A204.1 (cell line): ENCODE data around the gene ROBO1.

ENCODE experiments used
- FAIRE-seq: peaks from 2 replicates; lab custom pipeline; 2012; peaks lifted over from hg19 to GRCh38; lab: Jason Lieb, UNC

ROBO1 gene

DNA sequence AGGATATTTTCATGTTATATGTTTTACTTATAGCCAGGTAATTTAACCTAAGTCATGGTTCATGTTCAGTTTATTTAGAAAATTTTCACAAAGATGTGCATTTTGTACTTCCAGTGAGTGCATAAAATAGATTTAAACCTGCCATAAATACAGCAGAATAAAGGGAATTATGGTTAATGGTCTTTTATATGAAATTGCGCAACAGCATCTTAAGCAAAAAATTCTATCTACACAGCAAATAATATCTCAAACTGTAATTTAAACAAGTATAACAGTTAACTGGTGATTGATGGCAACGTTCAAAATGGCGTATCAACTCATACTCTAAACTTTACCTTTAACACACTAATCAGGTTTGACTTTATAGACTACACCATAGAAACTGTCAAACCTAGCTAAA is 97.6 kb downstream of the ROBO1 start:
- no peak for FAIRE-seq

DNA sequence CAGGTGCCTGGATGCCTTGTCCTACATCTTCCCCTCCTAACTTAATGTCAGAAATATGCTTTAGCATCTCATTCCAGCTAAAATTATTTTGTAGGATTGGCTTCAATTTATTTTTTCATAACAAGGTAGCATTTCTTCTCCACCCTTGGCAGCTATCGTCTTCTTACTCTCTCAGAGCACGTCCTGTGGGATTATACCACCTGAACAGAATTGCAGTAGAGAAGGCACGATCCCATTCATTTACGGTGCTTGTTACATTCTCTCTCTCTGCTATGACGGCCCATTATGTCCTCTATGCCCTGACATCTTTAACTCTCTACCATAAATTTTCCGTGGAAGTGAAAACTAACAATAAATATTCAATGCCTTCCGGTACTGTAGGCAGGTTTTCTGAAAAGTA is 103.3 kb downstream of the ROBO1 start:
- FAIRE-seq = no peak

DNA sequence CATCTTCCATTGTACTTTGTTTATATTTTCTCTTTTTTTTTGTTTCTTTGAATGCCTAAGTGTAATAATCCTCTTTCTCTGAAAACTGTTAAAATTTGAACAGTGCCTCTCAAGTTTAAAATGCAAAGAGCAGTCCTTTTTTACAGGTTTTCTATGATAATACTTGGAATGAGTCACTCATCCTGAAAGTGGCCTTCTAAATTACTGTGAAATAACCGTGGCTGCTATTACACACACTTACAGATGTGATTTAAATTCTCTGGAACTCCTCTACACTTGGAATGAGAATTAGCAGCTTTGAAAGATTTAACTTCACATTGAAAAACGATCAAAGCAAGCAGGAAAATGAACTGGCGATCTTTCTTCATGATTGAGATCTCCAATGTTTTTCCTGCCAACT is 105.9 kb downstream of the ROBO1 start:
- FAIRE-seq = no peak

DNA sequence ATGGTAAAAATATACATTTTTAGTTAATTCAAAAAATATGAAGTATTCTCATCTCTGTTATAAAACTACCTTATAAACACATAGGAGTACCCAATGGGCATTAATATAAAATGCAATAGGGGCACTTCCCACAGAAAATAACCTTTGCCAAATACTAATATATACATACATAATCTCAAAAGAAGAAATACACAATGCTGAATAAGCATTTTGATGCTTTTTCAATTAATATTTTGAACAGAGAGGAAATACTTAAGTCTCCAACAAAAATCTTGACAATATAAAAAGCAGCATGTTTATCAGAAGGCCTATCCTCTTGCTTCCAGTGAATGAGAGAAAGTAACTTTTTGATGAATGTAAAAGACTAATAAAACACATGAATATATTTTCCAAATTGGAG is 110.7 kb downstream of the ROBO1 start:
- no peak for FAIRE-seq

DNA sequence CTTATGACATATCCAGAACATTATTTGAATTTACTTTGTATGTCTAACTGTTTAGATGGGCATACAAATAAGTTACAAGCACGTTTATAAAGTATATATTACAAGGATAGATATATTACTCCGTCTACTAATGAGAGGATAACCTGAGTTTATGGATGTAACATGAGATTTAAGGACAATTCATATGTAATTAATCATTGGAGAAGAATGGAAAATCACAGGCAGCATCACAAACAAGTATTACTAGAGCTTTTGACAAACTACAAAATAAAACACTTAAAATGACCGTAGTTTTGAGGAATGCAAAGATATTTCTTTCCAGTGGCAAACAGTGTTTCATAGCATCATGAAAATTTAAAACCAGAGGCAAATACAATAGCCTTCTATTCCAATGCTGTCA is 113.8 kb downstream of the ROBO1 start:
- FAIRE-seq = no peak

DNA sequence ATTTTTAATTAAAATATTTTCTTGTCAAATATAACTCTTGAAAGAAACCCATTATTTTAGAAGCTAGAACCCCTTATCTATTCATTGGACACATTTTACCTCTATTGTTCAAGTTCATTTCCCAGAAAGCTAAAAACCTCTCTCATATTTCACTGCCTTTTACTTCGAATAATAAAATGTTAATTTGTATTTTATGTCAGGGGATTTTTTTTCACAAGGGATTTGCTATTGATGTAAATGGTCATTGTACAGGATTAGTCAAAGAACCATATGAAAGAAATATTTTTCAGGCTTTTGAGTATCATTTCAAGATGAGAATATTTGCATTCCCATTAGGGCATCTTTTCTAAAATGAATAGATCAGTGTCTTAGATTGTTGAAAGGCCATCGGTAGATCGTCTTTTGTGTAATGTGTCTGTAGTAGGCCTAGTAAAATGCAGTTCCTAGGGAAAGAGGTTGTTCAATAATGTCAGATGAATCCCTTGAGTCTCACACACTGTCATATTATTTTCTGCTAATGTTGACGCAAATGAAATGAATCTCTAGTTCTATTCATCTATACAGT is 114.5 kb downstream of the ROBO1 start:
- FAIRE-seq = no peak

DNA sequence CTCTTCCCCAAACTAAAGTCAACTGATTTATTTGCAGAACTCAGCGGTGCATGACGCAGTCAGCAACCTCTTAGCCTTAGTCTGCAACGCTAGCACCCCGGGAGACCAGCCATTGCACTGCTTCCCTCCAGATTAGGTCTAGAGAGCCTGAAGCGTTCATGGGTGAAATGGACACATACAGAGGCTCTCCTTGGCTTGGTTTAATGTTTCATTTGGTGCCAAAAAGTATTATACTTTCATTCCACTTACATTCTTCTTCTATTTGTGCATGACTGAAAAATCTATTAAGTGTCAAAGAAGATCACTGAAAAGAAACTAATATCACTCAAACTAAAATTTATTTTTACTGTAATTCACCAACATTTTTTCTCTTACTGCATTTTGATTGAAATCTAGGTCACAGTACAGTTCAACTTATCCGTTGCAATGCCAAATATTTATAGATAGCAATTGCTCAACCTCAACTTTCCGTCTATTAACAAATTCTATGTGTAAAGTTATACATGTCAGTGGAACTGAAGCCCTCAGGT is 116.2 kb downstream of the ROBO1 start:
- FAIRE-seq = no peak

DNA sequence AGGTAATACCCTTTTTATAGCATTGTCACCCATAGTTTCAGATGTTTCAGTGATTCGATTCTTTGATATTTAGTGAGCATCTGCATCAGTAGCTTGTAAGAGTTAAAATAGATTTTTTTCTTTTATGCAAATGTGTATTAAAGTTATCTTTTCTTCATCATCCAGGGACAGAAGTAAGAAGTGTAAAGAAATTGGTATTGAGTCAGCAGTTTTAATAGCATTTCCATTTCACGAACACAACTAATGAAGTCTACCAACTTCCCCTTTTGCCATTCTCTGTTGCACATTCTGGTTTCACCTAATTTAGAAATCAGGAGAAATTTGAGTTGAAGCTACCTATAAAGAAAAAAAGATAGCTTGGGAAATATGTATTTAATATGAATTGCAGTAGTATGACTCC is 127.9 kb downstream of the ROBO1 start:
- FAIRE-seq = no peak

DNA sequence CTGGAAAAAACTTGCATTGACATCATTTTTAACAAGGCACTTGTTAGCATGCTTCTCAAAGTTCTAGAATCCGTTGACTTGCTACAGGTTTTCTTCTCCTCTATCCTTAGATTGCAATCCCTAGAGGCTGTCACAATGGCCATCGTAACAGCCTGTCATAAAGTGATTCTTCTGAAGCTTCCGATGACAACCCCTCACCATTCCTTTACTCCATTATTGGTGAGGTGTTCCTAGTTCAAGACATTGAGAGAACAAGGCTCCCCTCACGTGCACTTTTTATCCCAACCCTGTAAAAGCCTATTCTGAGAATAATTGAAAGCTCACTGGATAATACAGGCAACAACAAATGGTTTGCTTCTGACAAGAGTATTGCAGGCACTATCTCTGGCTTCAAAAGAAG is 131.4 kb downstream of the ROBO1 start:
- FAIRE-seq = no peak

DNA sequence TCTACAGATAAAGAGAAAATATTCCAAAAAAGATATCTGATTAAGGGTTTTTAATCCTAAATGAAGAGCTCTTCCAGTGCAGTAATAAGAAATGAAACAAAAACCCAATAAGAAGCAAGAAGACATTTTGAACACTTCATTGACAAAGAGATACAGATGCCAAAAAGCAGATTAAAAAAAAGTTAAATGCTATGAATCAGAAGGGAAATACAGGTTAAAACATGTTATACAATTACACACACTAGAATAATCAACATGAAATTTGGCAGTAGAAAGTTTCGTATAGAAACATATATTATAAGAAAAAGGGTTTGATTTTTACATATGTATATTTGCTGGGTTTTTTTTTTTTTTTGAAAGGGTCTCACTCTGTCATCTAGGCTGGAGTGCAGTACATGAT is 135.0 kb downstream of the ROBO1 start:
- FAIRE-seq = no peak

DNA sequence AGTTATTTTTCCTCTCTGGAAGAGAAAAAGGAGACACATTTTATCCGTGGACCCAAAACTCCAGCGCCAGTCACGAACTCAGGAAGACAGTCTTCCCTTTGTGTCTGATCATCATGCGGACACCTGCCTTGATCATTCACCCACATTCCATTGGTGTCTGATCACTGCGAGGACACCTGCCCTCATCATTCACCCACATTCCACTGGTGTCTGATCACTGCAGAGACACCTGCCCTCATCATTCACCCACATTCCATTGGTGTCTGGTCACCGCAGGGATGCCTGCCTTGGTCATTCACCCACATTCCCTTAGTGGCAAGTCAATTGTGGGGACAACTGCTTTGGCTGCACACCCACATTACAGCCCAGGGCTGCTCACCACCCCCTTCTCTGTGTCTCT is 148.9 kb downstream of the ROBO1 start:
- FAIRE-seq = no peak

DNA sequence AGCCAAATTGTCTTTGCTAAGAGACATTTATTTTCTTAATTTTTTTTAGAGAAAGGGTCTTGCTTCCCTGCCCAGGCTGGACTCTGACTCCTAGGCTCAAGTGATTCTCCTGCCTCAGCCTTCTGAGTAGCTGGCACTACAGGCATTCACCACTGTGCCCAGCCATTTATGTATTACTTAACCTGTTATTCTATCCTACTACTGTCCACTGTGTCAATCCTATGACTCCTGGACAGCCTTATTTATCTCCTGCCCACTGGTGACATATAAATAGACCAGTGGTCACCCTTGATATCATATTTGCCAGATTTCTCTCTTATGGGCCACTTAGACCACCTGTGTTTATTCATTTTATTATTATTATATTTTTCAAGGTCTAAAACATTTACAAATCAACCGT is 161.4 kb downstream of the ROBO1 start:
- FAIRE-seq = no peak

DNA sequence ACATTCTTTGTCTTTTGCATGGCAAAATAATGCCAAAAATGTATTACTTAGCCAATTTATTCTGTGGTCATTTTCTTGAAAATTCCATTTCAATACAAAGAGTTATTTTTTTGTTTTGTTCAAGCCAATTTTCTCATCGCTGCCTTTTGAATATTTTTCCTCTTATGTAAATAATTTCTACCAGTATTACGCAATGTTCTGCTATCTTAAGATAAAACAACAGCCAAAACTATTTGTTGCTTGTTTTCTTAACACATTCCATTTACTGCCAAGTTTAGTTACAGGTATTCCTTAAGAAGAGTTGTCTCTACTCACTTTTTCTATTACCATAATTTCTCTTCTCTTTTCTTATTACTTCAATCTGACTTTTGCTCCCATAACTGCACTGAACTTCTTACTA is 163.1 kb downstream of the ROBO1 start:
- no peak for FAIRE-seq

DNA sequence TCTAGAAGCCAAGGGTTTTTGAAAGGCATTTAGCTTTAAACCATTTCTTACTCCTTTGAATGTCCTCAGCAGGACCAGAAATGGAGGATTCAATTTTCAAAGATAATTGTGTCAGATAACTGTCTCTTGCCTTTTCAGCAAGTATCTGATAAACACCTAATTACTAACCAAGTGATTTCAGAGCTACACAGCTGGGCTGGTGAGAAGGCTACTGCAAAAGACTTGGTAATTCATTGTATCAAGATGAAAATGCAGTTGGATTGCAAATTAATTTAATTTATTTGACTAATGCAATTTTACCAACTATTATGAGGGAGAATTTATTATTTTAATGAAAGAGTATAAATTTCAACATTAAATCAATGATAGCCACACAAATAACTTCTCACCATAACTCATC is 165.4 kb downstream of the ROBO1 start:
- FAIRE-seq = no peak

DNA sequence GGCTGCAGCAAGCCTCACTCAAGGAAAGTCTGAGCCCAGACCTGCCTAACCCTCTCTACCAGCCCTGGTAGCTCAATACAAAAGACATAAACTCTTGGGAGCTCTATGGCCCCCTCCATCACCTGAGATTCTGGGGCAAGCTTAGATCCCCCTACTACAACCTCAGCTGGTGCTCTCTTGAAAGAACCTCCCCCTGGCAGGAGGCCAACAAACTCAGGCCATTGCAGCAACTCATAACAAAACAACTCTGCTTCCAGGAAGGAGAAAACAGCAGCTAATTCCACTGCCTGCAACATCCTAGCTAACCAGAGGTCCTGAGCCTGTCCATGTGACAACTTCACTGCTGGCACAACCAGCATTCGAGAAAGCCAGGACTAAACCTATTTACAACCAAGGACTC is 169.2 kb downstream of the ROBO1 start:
- no peak for FAIRE-seq

DNA sequence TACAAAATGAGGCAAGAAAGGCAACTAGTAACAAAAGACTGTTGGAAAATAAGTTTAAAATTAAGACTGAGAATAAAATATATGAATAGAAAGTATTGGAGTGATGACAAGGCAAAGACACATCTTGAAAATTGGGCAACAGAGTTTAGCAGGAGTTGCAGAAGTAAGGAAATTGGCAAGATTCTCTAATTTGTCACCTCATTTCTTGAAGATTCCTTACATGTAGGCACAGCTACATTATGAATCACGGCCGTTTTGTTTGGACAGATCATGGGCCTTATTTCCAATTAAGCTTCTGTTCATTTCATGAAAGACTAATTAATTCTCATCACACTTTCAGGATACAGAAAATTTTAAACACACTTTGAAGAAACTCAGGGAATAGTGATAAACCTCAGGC is 170.1 kb downstream of the ROBO1 start:
- no peak for FAIRE-seq

DNA sequence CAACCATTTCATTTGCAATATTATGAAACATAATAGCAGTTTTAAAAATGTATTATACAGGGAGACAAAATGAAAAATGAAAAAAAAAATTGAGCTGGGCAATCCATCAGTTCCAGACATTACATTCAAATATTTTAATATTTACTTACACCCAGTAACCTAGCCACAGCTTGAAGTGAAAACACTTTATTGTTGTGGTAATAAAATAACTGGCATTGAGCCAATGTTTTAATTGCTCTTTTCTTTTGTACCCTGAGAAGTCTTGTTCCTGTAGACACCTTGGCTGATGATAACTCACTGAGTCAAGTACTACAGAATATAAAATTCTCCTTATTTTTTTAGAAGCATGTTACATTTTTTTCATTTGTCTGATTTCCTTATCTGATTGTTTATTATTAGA is 180.6 kb downstream of the ROBO1 start:
- no peak for FAIRE-seq

DNA sequence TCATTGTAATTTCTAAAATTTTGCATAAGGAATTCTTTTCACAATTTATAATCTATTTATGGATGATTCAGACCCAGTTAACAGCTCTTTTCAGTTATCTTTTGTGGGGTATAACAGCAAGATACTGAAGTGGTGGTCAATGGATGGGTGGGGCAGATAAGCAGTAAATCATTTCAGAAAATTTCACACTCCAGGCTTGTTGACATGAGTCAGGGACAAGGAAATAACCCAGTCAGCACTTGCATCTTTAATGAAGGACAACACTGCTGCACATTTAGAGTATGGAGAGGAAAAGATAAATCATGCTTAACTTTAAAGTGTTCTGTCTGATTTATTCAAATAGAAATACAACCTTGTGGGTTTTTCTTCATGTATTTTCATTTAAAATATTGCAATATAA is 181.6 kb downstream of the ROBO1 start:
- no peak for FAIRE-seq

DNA sequence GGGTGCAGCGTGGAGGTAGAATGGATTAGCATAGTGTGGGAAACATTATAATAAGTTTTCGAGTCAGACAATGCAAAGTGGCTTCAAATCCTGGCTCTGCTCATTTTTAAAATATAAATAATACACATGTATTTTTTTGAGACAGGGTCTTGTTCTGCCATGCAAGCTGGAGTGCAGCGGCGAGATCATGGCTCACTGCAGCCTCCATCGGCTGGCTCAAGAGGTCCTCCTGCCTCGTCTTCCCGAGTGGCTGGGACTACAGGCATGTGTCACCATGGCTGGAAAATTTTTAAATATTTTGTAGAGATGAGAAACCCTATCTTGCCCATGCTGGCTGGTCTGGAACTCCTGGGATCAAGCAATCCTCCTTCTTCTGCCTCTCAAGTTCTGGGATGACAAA is 194.9 kb downstream of the ROBO1 start:
- FAIRE-seq = no peak

DNA sequence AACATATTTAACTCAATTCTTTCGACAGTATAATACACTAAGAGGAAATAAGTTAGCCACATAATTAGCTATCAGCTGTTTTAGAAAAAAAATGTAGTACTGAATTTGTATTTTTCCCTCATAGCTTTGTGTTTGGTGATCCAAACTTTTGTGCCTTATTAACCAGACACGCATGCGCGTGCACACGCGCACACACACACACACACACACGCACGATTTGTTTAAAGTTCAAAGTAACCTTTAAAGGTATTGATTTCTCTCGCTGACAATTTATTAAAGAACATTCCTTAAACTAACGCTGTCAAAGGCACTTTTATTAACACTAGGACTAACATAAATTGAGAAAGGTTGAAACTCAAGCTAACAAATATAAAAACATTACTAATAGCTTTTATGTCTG is 198.9 kb downstream of the ROBO1 start:
- no peak for FAIRE-seq

DNA sequence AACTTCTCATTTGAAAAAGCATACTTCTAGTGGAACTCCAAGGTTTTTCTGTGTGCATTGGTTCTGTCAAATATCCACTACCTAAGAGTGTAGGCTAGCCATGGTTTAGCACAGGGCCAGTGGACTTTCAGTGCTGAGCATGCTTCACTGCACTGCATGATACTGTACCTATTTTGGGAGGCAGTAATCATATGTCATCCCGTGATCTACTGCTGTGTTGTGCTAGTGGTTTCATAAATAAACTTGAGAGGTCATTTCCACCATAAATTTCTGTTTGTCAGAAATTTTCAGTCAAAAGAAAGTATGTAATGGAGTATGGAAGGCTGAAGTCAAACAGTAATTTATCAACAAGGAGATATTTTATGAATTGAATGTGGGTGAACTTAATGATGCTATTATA is 203.6 kb downstream of the ROBO1 start:
- no peak for FAIRE-seq

DNA sequence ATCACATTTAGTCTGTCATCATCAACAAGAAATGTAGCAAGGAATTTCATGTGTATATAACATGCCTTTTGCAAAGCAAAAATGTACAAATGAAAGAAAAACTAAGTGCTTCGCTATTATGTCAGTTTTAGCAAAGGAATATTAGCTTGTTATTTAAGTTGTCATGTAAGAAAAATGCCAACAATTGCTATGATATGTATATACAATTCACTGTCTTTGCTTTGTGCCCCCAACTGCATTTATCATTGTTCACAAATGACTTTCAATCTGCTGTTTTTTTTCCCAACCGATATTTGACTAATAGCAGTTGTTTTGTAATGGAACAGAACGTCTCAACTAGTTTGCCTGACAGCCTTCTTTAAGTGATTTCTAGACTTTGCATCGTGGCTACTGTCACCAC is 207.1 kb downstream of the ROBO1 start:
- no peak for FAIRE-seq

DNA sequence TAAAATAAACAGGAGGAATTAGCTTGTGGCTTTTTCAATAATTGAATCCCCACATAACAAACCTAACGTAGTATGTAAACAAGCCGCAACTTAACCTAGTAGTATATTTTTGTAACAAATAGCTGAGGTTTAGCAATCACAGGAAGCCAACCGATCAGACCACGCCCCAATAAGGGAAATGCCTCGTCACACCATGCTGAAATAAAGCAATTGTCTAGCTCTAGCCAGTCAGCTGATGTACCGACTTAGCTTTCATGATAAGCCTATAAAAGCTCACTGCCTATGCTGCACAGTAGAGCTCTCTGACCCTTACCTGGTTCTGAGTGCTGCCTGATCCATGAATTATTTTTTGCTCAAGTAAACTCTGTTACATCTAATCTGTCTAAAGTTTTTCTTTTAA is 208.9 kb downstream of the ROBO1 start:
- no peak for FAIRE-seq

DNA sequence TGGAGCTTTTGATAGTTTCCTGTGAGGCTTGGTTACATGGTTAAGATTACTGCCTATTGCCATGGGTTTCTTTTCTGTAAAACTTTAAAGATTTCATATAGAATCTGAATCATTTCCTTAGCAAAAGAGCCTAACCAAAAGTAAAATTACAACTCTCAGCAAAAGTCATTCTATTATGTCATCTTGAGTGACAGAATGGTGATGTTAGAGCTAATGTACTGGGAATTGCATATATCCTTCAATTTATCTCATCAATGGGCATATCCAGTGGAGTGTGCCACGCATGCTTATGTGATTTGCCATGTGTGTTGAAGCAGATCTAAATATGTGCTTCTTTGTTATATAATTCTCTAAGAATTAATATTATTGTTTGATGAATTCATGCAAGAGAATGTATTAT is 212.1 kb downstream of the ROBO1 start:
- no peak for FAIRE-seq

DNA sequence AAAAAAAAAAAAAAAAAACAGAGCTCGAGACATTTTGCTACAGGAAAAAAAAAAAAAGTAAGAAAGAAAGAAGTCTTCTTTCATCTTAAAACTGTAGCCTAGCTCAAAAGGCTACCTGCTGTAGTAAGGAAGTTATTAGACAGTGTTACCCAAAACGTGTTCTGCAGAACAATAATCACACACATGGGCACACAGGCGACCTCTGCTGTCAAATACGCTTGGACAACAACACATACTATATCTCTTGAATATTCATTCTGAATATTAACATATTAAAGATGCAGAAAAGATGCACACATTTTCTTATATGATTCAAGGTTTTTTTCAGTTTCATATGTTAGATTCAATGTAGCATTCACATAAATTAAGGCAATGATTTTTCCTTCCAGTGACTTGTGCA is 215.8 kb downstream of the ROBO1 start:
- no peak for FAIRE-seq
